ENCODE data around the gene CEP78.

- TF ChIP-seq POLR2A (IDR thresholded peaks at IDR 0.05), result no peak
- TF ChIP-seq CTCF (IDR thresholded peaks at IDR 0.05), result no peak
Observed at GRCh38 chr9:78278801-78279200, 42.9 kb downstream of the CEP78 start.
